Measurements from ENCODE around the gene IL4I1.

GRCh38 chr19:49840736-49841249, 55.9 kb downstream of the IL4I1 start:
- TF ChIP-seq CTCF (IDR thresholded peaks at IDR 0.05; ENCODE audit: low read length) = no peak
- TF ChIP-seq EZH2 (optimal IDR thresholded peaks at IDR 0.05; ENCODE audit: low read depth, low read length) = no peak
